Panc1 (cell line): Measurements from ENCODE around the gene CACNA1E. TPM values are rescaled to one million over a fixed set of nuclear protein-coding genes. Genes with fewer than 3 reads are reported as not detected.

ENCODE experiments used
- ATAC-seq: fragments of 200-7000 bp; cut with Tn5 transposase; 2 replicates; pipeline ENCODE4 v1.9.1; 2020; ENCODE audit warnings: mild to moderate bottlenecking, moderate library complexity
- BruUV-seq: library from RNA; stranded (reverse); fragments of 400-500 nt; replicated peaks from 2 replicates; lab custom pipeline; 2021; lab: Mats Ljungman, UMichigan
- CTCF ChIA-PET: fragments of 300-600 bp; sonication (Branson Sonifier 250); formaldehyde crosslinking; loops from one replicate; lab custom pipeline; 2022; ENCODE audit warnings: antibody characterized with exemption; lab: Charles Lee
- POLR2A ChIA-PET: fragments of 300-600 bp; sonication (Branson Sonifier 250); formaldehyde crosslinking; loops from one replicate; lab custom pipeline; 2022; ENCODE audit warnings: antibody characterized with exemption; lab: Charles Lee
- DNase-seq: peaks from one replicate; pipeline ENCODE4 v3.0.0-alpha.2; 2010; ENCODE audit warnings: low read depth, low spot score
- H3K27ac ChIP-seq: 2 replicates; pipeline ENCODE4 v1.5.1; 2011; ENCODE audit warnings: mild to moderate bottlenecking, low read length, inconsistent platforms
- H3K27me3 ChIP-seq: fragments of 200-500 bp; sonication (Bioruptor generic); 2 replicates; pipeline ENCODE4 v1.6.0; 2014; ENCODE audit warnings: low read length, inconsistent platforms; ENCODE audit not compliant: control insufficient read depth, insufficient read depth
- H3K36me3 ChIP-seq: fragments of 200-500 bp; sonication (Bioruptor generic); 2 replicates; pipeline ENCODE4 v1.5.1; 2014; ENCODE audit warnings: inconsistent platforms, mild to moderate bottlenecking, low read length, moderate library complexity; ENCODE audit not compliant: control insufficient read depth, insufficient read depth
- H3K4me1 ChIP-seq: 2 replicates; pipeline ENCODE4 v1.5.1; 2011; ENCODE audit warnings: inconsistent platforms, mild to moderate bottlenecking, low read length, moderate library complexity; ENCODE audit not compliant: control insufficient read depth, insufficient read depth
- H3K4me3 ChIP-seq, 2 experiments: 2 replicates each; pipeline ENCODE4 v1.5.1; 2011 to 2012; ENCODE audit warnings: low read depth in 2 of 2, low read length in 2 of 2, mild to moderate bottlenecking in 2 of 2, inconsistent platforms in 1 of 2, moderate library complexity in 1 of 2
- H3K9me3 ChIP-seq: fragments of 200-500 bp; sonication (Bioruptor generic); 2 replicates; pipeline ENCODE4 v1.5.1; 2014; ENCODE audit warnings: low read depth, mild to moderate bottlenecking, inconsistent platforms, low read length, moderate library complexity; ENCODE audit not compliant: control insufficient read depth, insufficient read depth
- POLR2AphosphoS5 ChIP-seq: IDR thresholded peaks from 2 replicates; pipeline ENCODE4 v1.6.1; 2012; ENCODE audit warnings: mild to moderate bottlenecking, low read depth, low read length, moderate library complexity
- SIN3A ChIP-seq: IDR thresholded peaks from 2 replicates; pipeline ENCODE4 v1.6.1; 2012; ENCODE audit warnings: low read depth, mild to moderate bottlenecking, low read length, moderate library complexity, borderline replicate concordance; ENCODE audit not compliant: insufficient read depth
- TCF7L2 ChIP-seq: IDR thresholded peaks from 2 replicates; pipeline ENCODE4 v1.6.1; 2011; ENCODE audit warnings: mild to moderate bottlenecking, low read depth, low read length, inconsistent platforms
- in situ Hi-C: cut with HindIII; loops from 2 replicates; pipeline ENCODE4 v1.10.0; 2016; ENCODE audit warnings: low sequenced_read_pairs, low pct_unique_long_range_greater_than_20kb
- intact Hi-C: fragments of 100-400 bp; cut with micrococcal nuclease; formaldehyde crosslinking; loops from one replicate; pipeline ENCODE4 v1.10.0; 2022; ENCODE audit not compliant: unreplicated experiment
- total RNA-seq: library from RNA; stranded (reverse); gene quantifications from one replicate; pipeline ENCODE4 v1.2.1, GENCODE V29; 2021; ENCODE audit not compliant: unreplicated experiment
- TF ChIP-seq, protein P1 (sequence below): fragments of 450-650 bp; IDR thresholded peaks from 2 replicates; pipeline ENCODE4 v1.5.1; 2017; ENCODE audit warnings: mild to moderate bottlenecking
- TF ChIP-seq, protein P2 (sequence below), 2 experiments: IDR thresholded peaks; 2 replicates each; pipeline ENCODE4 v1.6.1; 2011 to 2012; ENCODE audit warnings: low read depth in 2 of 2, control low read depth in 1 of 2, low read length in 1 of 2, mild to moderate bottlenecking in 1 of 2, moderate library complexity in 1 of 2; ENCODE audit not compliant: insufficient read depth in 1 of 2

The CACNA1E gene
- total RNA-seq, 1 experiment from 2014 or later: not detected

DNA sequence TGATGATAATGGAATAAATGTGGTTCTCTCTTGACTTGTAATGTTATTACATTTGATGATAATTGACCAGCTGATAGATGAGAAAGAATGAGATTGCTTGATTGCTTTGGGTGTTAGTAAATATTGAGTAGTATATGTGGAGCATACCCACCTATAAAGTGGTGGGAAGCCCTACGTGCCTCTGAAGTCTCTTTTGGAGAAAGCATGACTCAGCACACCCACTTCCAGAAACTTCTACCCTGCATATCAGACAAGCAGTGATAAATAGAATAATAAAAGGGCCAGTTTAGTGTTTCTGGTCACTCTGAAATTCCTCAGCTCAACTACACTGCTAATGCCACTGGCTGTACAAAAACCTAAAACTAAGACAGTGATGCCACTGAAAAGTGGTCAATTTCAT, 289.4 kb downstream of the CACNA1E start:
- ChIA-PET POLR2A (no interaction called here), CTCF (no interaction called here)
- Histone ChIP-seq H3K36me3 (no peaks in the 10 kb centered on the region), H3K27me3 (no peaks in the 10 kb centered on the region), H3K9me3 (no peaks in the 10 kb centered on the region), H3K27ac (no peak overlapping the region), H3K4me1 (no peaks in the 10 kb centered on the region), H3K4me3 (no peak overlapping the region)
- TF ChIP-seq SIN3A (no peak), POLR2AphosphoS5 (no peak), TCF7L2 (no peak)
- TF ChIP-seq, protein P1, sequence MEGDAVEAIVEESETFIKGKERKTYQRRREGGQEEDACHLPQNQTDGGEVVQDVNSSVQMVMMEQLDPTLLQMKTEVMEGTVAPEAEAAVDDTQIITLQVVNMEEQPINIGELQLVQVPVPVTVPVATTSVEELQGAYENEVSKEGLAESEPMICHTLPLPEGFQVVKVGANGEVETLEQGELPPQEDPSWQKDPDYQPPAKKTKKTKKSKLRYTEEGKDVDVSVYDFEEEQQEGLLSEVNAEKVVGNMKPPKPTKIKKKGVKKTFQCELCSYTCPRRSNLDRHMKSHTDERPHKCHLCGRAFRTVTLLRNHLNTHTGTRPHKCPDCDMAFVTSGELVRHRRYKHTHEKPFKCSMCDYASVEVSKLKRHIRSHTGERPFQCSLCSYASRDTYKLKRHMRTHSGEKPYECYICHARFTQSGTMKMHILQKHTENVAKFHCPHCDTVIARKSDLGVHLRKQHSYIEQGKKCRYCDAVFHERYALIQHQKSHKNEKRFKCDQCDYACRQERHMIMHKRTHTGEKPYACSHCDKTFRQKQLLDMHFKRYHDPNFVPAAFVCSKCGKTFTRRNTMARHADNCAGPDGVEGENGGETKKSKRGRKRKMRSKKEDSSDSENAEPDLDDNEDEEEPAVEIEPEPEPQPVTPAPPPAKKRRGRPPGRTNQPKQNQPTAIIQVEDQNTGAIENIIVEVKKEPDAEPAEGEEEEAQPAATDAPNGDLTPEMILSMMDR: no peak
- TF ChIP-seq, protein P2, sequence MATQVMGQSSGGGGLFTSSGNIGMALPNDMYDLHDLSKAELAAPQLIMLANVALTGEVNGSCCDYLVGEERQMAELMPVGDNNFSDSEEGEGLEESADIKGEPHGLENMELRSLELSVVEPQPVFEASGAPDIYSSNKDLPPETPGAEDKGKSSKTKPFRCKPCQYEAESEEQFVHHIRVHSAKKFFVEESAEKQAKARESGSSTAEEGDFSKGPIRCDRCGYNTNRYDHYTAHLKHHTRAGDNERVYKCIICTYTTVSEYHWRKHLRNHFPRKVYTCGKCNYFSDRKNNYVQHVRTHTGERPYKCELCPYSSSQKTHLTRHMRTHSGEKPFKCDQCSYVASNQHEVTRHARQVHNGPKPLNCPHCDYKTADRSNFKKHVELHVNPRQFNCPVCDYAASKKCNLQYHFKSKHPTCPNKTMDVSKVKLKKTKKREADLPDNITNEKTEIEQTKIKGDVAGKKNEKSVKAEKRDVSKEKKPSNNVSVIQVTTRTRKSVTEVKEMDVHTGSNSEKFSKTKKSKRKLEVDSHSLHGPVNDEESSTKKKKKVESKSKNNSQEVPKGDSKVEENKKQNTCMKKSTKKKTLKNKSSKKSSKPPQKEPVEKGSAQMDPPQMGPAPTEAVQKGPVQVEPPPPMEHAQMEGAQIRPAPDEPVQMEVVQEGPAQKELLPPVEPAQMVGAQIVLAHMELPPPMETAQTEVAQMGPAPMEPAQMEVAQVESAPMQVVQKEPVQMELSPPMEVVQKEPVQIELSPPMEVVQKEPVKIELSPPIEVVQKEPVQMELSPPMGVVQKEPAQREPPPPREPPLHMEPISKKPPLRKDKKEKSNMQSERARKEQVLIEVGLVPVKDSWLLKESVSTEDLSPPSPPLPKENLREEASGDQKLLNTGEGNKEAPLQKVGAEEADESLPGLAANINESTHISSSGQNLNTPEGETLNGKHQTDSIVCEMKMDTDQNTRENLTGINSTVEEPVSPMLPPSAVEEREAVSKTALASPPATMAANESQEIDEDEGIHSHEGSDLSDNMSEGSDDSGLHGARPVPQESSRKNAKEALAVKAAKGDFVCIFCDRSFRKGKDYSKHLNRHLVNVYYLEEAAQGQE (IDR thresholded peaks at IDR 0.05; ENCODE audit: insufficient read depth in 1 of 2, low read depth in 2 of 2, low read length in 1 of 2): no peak
- no TSS peak for BruUV-seq
- intact Hi-C loops (no loop called here), in situ Hi-C loops (no loop called here)
- no peak for DNase-seq
- ATAC-seq: no peak

DNA sequence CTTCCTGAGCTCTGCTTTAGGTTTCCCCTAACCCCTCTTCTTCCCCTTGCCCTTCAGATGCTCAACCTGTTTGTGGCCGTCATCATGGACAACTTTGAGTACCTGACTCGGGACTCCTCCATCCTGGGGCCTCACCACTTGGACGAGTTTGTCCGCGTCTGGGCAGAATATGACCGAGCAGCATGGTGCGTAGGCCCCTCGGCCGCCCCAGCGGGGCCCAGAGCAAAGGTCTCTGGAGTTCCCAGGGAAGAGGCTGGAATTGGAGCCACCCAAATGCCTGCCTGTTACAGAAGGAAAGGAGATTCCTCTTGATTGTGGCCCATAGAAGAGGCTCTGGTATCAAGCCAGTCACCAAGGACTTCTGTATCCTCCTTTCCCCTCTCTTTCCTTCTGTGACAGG, 292.7 kb downstream of the CACNA1E start:
- BruUV-seq: no TSS peak
- Histone ChIP-seq H3K27me3 (no peaks in the 10 kb centered on the region; the same call in 1 of the 2 replicates), H3K4me3 (no peak overlapping the region), H3K4me1 (no peaks in the 10 kb centered on the region), H3K9me3 (no peaks in the 10 kb centered on the region), H3K36me3 (no peaks in the 10 kb centered on the region), H3K27ac (no peak overlapping the region)
- DNase-seq: no peak
- CTCF ChIA-PET: no interaction called here
- TF ChIP-seq SIN3A: no peak
- TF ChIP-seq, protein P1: no peak
- no peak for TF ChIP-seq TCF7L2
- no peak for TF ChIP-seq POLR2AphosphoS5
- TF ChIP-seq, protein P2 (IDR thresholded peaks at IDR 0.05; ENCODE audit: insufficient read depth in 1 of 2, low read depth in 2 of 2, low read length in 1 of 2): no peak
- POLR2A ChIA-PET: no interaction called here
- intact Hi-C loops (no loop called here), in situ Hi-C loops (no loop called here)
- ATAC-seq: no peak
